Ovary (tissue), 9 donors: ENCODE data around the gene PARP3. TPM values are rescaled to one million over a fixed set of nuclear protein-coding genes. Genes with fewer than 3 reads are reported as not detected.

Experiments used
- DNase-seq, 5 donors: peaks; one replicate each; pipeline ENCODE4 v3.0.0-alpha.2; 2019 to 2020
- H3K27ac ChIP-seq, 2 donors: fragments of 200-600 bp; one replicate each; pipeline versions ENCODE4 v1.5.1 to v1.8.0; 2019 to 2022
- H3K27me3 ChIP-seq: fragments of 200-600 bp; one replicate; pipeline ENCODE4 v1.8.0; 2022
- H3K36me3 ChIP-seq: fragments of 200-600 bp; sonication (generic); one replicate; pipeline ENCODE4 v1.5.1; 2019
- H3K4me1 ChIP-seq: one replicate; pipeline ENCODE4 v1.8.1; 2013; ENCODE audit warnings: mild to moderate bottlenecking, moderate library complexity; ENCODE audit not compliant: insufficient read depth
- H3K4me3 ChIP-seq: fragments of 200-600 bp; sonication (generic); one replicate; pipeline ENCODE4 v1.5.1; 2017
- H3K9me3 ChIP-seq, 2 donors: fragments of 200-600 bp in 1 of 2; sonication (generic) in 1 of 2; one replicate each; pipeline versions ENCODE4 v1.5.1 to v1.8.1; 2013 to 2019; ENCODE audit warnings: mild to moderate bottlenecking in 1 of 2, moderate library complexity in 1 of 2
- EP300 ChIP-seq: sonication (generic); formaldehyde crosslinking; IDR thresholded peaks from one replicate; pipeline ENCODE4 v1.6.1; 2017; ENCODE audit warnings: antibody characterized with exemption
- POLR2A ChIP-seq: fragments of 450-650 bp; IDR thresholded peaks from one replicate; pipeline ENCODE4 v1.6.1; 2017; ENCODE audit warnings: antibody characterized with exemption, mild to moderate bottlenecking, moderate library complexity
- WGBS, 3 donors: extraction: QIAGEN DNeasy Blood & Tissue Kit in 1 of 3; methylation state at CpG; one replicate each; pipeline versions ENCODE4 v1.1.5 to v1.1.7; 2013 to 2017; 5-methylcytosine and 5-hydroxymethylcytosine counted together
- intact Hi-C, 4 donors: fragments of 100-400 bp; cut with DNase I; formaldehyde crosslinking; loops; one replicate each; pipeline versions ENCODE4 v1.11.0 to v1.15.1; 2022 to 2023
- polyA plus RNA-seq, 2 donors: library from polyadenylated mRNA; stranded (reverse); fragments of 200-250 nt in 1 of 2; fragments of 350-450 nt in 1 of 2; fragmentation: Illumina TruSeq in 1 of 2; extraction: RNeasy Lipid Tissue Mini Kit (QIAGEN cat#74804) in 1 of 2; gene quantifications; one replicate each; pipeline ENCODE4 v1.2.3, GENCODE V29; 2013 to 2014
- total RNA-seq, 7 donors: library from RNA; depleted of rRNA in 2 of 7; stranded (reverse); fragments of >200 nt in 2 of 7; fragmentation: NEBNext Ultra II Directional in 3 of 7; extraction: Animal tissue kit (Norgen Biotek cat#: 25700) in 3 of 7; gene quantifications; one replicate each; pipeline versions ENCODE4 v1.1.0 to v1.2.4, GENCODE V29; 2016 to 2023
- TF ChIP-seq, protein P1 (sequence below), 3 donors: fragments of 450-650 bp in 2 of 3; fragments of 200-600 bp in 1 of 3; IDR thresholded peaks; one replicate each; pipeline versions ENCODE4 v1.5.1 to v1.8.0; 2016 to 2022; ENCODE audit warnings: antibody characterized with exemption in 3 of 3, mild to moderate bottlenecking in 1 of 3
- donor health status: DM: no; HTN: no; CAD: no; lungs with moderate emphysema.
- donor health status: DM: no; HTN: no; CAD: no.
- donor health status: Bipolar disorder and iron deficiency.
- donor health status: DM: yes; HTN: yes; CAD: no.
- donor health status: DM: no; HTN: no; CAD: no.
- donor health status: DM: yes; HTN: yes; CAD: no.

The PARP3 gene
- total and polyA plus RNA-seq, 9 donors: 8.2 to 19.4 (median 11.0) TPM

DNA sequence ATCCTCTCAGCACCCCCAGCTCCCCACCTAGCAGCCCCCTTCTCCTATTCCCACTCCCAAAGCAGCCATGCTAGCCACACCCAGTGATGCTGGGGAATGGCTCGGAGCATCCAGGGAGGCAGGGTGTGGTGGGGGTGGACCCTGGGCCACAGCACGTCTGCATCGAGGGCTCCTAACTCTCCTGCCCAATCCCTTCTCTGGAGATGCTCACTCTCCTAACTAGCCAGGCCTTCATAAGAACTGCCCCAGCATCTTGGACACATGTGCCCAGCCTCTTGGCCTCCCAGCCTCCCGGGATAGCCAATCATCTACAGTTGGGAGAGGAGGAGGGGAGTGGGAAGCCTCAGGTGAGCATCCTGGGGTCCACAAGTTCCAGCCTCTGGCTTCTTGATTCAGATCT, 22.4 kb downstream of the PARP3 start:
- no peaks in the 10 kb centered on the region for H3K27me3 ChIP-seq
- TF ChIP-seq EP300 (no peak), POLR2A (no peak)
- TF ChIP-seq, protein P1, sequence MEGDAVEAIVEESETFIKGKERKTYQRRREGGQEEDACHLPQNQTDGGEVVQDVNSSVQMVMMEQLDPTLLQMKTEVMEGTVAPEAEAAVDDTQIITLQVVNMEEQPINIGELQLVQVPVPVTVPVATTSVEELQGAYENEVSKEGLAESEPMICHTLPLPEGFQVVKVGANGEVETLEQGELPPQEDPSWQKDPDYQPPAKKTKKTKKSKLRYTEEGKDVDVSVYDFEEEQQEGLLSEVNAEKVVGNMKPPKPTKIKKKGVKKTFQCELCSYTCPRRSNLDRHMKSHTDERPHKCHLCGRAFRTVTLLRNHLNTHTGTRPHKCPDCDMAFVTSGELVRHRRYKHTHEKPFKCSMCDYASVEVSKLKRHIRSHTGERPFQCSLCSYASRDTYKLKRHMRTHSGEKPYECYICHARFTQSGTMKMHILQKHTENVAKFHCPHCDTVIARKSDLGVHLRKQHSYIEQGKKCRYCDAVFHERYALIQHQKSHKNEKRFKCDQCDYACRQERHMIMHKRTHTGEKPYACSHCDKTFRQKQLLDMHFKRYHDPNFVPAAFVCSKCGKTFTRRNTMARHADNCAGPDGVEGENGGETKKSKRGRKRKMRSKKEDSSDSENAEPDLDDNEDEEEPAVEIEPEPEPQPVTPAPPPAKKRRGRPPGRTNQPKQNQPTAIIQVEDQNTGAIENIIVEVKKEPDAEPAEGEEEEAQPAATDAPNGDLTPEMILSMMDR (IDR thresholded peaks at IDR 0.05): no peak
- no peak overlapping the region for H3K4me3 ChIP-seq
- H3K36me3 ChIP-seq: no peaks in the 10 kb centered on the region
- WGBS, 3 donors: 73 to 78% (median 75%) methylated on average over 4 of the region's 4 CpGs
- no peaks in the 10 kb centered on the region for H3K9me3 ChIP-seq
- DNase-seq: no peak
- intact Hi-C loops: no loop called here
- H3K4me1 ChIP-seq: peaks cover 19% of the 10 kb centered on the region
- no peak overlapping the region for H3K27ac ChIP-seq

DNA sequence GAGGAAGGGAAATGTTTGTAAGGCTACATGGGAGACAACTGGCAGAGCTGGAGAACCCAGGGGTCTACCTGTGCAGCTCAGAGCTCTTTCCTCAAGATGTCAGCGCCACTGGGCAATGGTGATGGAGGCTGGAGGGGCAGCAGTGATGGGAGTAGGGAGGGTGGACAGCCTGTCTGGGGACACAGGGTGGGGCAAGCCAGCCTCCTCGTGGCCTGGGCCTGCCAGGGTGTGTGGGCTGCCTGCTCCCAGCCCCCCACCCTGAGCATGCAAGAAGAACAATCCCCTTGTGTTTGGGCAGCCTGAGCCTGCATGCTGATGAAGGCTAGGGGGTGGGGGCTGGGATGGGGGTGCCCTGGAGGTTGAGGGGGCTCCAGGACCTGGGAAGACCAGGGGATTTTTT, 23.9 kb downstream of the PARP3 start:
- WGBS, 3 donors: 64 to 80% (median 68%) methylated on average over 2 of the region's 2 CpGs
- no peak for TF ChIP-seq EP300
- TF ChIP-seq, protein P1 (IDR thresholded peaks at IDR 0.05): no peak
- TF ChIP-seq POLR2A: no peak
- H3K36me3 ChIP-seq: no peaks in the 10 kb centered on the region
- H3K27me3 ChIP-seq: no peaks in the 10 kb centered on the region
- peaks cover 19% of the 10 kb centered on the region for H3K4me1 ChIP-seq
- no peak overlapping the region for H3K27ac ChIP-seq
- H3K4me3 ChIP-seq: no peak overlapping the region
- H3K9me3 ChIP-seq: no peaks in the 10 kb centered on the region
- no peak for DNase-seq
- intact Hi-C loops: no loop called here

DNA sequence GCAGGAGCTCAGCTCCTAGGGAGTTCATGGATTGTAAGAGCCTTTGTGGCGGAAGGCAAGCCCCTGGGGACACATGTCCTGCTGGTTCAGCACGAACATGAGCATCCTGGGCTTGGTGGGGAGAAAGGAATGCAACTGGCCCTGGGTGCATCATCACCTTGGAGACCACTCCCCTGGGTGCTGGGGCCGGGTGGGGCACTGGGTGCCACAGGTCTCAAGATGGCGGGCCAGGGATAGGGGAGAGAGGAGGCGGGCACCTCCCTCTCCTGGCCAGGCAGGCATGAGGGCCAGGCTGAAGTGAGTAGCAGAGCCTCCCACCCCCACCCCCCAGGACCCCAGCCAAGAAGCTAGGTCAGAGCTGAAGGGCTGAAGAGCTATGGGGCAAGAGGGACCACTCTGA, 24.3 kb downstream of the PARP3 start:
- TF ChIP-seq POLR2A (no peak), EP300 (no peak)
- TF ChIP-seq, protein P1 (IDR thresholded peaks at IDR 0.05): no peak
- intact Hi-C loops: no loop called here
- no peaks in the 10 kb centered on the region for H3K27me3 ChIP-seq
- H3K27ac ChIP-seq: peak overlapping the region in 1 of 2 donors; percentile 83
- no peaks in the 10 kb centered on the region for H3K36me3 ChIP-seq
- H3K4me3 ChIP-seq: peak overlapping the region; percentile 62
- WGBS, 3 donors: 70 to 74% (median 72%) methylated on average over 5 of the region's 5 CpGs
- peaks cover 19% of the 10 kb centered on the region for H3K4me1 ChIP-seq
- no peak for DNase-seq
- H3K9me3 ChIP-seq: no peaks in the 10 kb centered on the region

DNA sequence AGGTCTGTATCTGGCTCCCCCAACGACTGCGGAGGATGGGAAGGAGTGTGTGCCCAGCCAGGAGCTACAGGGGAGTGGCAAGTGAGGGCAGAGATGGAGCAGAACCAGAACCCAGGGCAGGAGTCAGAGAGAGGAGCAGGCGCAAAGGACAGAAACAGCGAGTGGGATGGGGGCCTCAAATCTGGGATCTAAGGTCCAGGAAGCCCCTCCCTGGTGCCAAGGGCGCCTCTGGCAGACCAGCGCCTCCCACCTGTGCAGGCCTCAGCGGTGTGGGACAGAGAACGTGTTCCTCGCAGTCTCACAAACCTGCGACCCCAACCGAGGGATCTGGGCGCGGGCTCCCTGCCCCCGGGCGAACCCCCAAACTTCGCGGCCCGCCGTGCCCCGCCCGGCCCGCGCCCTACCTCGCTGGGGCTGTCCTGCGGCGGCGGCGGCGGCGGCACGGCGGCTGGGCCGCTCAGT, 24.8 kb downstream of the PARP3 start:
- Histone ChIP-seq H3K4me1 (peaks cover 15% of the 10 kb centered on the region), H3K27ac (peak overlapping the region; percentile 79 to 83), H3K27me3 (no peaks in the 10 kb centered on the region), H3K9me3 (no peaks in the 10 kb centered on the region), H3K36me3 (no peaks in the 10 kb centered on the region), H3K4me3 (peak overlapping the region; percentile 62)
- intact Hi-C loops: no loop called here
- 3 to 6% (median 5%) methylated on average over 32 to 33 of the region's 33 CpGs for WGBS, 3 donors
- TF ChIP-seq EP300 (no peak), POLR2A (no peak)
- TF ChIP-seq, protein P1 (IDR thresholded peaks at IDR 0.05): no peak
- DNase-seq: no peak
